ENCODE data around the gene NDUFS6.

DNA sequence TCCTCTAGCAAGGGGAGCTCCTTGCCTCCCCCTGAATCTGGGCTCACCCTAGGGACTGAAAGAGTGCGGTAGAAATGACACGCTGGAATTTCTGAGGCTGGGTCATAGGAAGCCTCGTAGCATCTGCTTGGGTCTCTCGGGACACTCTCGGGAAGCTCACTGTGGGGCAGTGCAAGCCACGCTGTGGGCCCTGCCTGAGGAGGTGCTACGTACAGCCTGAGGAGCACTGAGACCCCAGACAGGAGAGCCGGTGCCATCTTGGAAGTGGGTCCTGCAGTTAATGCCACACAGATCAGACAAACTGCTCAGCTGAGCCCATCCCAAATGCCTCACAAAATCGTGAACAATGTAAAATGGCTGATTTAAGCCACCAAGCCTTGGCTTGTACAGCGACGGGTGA, 3.4 kb upstream of the NDUFS6 start:
- TF ChIP-seq POLR2A (IDR thresholded peaks at IDR 0.05) (no peak), POLR2AphosphoS5 (IDR thresholded peaks at IDR 0.05) (no peak)
- TF ChIP-seq, protein P1, sequence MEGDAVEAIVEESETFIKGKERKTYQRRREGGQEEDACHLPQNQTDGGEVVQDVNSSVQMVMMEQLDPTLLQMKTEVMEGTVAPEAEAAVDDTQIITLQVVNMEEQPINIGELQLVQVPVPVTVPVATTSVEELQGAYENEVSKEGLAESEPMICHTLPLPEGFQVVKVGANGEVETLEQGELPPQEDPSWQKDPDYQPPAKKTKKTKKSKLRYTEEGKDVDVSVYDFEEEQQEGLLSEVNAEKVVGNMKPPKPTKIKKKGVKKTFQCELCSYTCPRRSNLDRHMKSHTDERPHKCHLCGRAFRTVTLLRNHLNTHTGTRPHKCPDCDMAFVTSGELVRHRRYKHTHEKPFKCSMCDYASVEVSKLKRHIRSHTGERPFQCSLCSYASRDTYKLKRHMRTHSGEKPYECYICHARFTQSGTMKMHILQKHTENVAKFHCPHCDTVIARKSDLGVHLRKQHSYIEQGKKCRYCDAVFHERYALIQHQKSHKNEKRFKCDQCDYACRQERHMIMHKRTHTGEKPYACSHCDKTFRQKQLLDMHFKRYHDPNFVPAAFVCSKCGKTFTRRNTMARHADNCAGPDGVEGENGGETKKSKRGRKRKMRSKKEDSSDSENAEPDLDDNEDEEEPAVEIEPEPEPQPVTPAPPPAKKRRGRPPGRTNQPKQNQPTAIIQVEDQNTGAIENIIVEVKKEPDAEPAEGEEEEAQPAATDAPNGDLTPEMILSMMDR (IDR thresholded peaks at IDR 0.05) = no peak

All from upper lobe of left lung (tissue), 4 donors.